ENCODE results near the gene TMPRSS11E.
"Not testable (repeated sequence)": the region's sequence is repeated elsewhere in the genome, so short reads cannot be mapped to it uniquely, and the experiment has no call there.

DNA sequence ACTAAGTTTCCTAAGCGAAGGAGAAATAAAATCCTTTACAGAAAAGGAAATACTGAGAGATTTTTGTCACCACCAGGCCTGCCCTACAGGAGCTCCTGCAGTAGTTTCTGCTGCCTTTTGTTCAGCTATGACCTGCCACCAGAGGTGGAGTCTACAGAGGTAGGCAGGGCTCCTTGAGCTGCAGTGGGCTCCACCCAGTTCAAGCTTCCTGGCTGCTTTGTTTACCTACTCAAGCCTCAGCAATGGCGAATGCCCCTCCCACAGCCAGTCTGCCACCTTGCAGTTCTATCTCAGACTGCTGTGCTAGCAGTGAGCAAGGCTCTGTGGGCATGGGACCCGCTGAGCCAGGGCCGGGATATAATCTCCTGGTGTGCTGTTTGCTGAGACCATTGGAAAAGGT, 57.6 kb downstream of the TMPRSS11E start:
- not testable (repeated sequence) for TF ChIP-seq BHLHE40 (IDR thresholded peaks at IDR 0.05; ENCODE audit: borderline replicate concordance); ELF4 (IDR thresholded peaks at IDR 0.05); ARNT (IDR thresholded peaks at IDR 0.05); FOXA1 (IDR thresholded peaks at IDR 0.05); FOXK2 (IDR thresholded peaks at IDR 0.05); SP1 (IDR thresholded peaks at IDR 0.05); NFRKB (IDR thresholded peaks at IDR 0.05)
